Upper lobe of left lung (tissue), 6 donors: ENCODE data around the gene WFDC10A. TPM values are rescaled to one million over a fixed set of nuclear protein-coding genes. Genes with fewer than 3 reads are reported as not detected.
A peak's percentile ranks its signal among the peaks of the same experiment; 100 is the strongest.
"Not testable (repeated sequence)": the region's sequence is repeated elsewhere in the genome, so short reads cannot be mapped to it uniquely, and the experiment has no call there.

Source experiments
- ATAC-seq, 2 donors: fragments of 200-7000 bp; cut with Tn5 transposase; one replicate each; pipeline ENCODE4 v1.9.1; 2022; ENCODE audit warnings: mild to moderate bottlenecking in 2 of 2, moderate library complexity in 2 of 2; ENCODE audit not compliant: low FRiP score in 2 of 2
- DNase-seq, 2 donors: peaks; one replicate each; pipeline ENCODE4 v3.0.0-alpha.2; 2019 to 2020
- H3K27ac ChIP-seq, 4 donors: fragments of 200-600 bp; sonication (generic); one replicate each; pipeline ENCODE4 v1.5.1; 2016 to 2019
- H3K27me3 ChIP-seq, 4 donors: fragments of 200-600 bp; sonication (generic); one replicate each; pipeline ENCODE4 v1.5.1; 2017 to 2019
- H3K36me3 ChIP-seq, 4 donors: fragments of 200-600 bp; sonication (generic); one replicate each; pipeline ENCODE4 v1.5.1; 2016 to 2019
- H3K4me1 ChIP-seq, 4 donors: fragments of 200-600 bp; sonication (generic); one replicate each; pipeline ENCODE4 v1.5.1; 2018 to 2019
- H3K4me3 ChIP-seq, 4 donors: fragments of 200-600 bp; sonication (generic); one replicate each; pipeline ENCODE4 v1.5.1; 2017 to 2019; ENCODE audit warnings: mild to moderate bottlenecking in 2 of 4, moderate library complexity in 1 of 4
- H3K9me3 ChIP-seq, 4 donors: fragments of 200-600 bp; sonication (generic); one replicate each; pipeline ENCODE4 v1.5.1; 2018 to 2019
- CTCF ChIP-seq, 6 experiments: fragments of 450-650 bp in 4 of 6; fragments of 200-600 bp in 2 of 6; sonication (generic) in 2 of 6; IDR thresholded peaks; one replicate each; pipeline ENCODE4 v1.5.1; 2016 to 2019; ENCODE audit warnings: antibody characterized with exemption in 6 of 6
- EP300 ChIP-seq, 4 donors: sonication (generic); formaldehyde crosslinking; IDR thresholded peaks; one replicate each; pipeline ENCODE4 v1.5.1; 2017; ENCODE audit warnings: antibody characterized with exemption in 4 of 4, control low read depth in 2 of 4
- POLR2A ChIP-seq, 4 donors: fragments of 450-650 bp; IDR thresholded peaks; one replicate each; pipeline ENCODE4 v1.5.1; 2016 to 2017; ENCODE audit warnings: antibody characterized with exemption in 4 of 4, mild to moderate bottlenecking in 2 of 4
- POLR2AphosphoS5 ChIP-seq, 2 donors: sonication (generic); formaldehyde crosslinking; IDR thresholded peaks; one replicate each; pipeline ENCODE4 v1.5.1; 2017; ENCODE audit warnings: antibody characterized with exemption in 2 of 2
- WGBS, 2 donors: methylation state at CpG; one replicate each; pipeline ENCODE4 v1.1.5; 2017 to 2018; 5-methylcytosine and 5-hydroxymethylcytosine counted together
- total RNA-seq, 6 donors: library from RNA; depleted of rRNA in 4 of 6; stranded (reverse); fragments of >200 nt in 4 of 6; gene quantifications; one replicate each; pipeline versions ENCODE4 v1.1.0 to v1.2.1, GENCODE V29; 2016 to 2021
- donor health status: DM: no; HTN: no; CAD: no; lungs with moderate emphysema.
- donor health status: DM: no; HTN: yes; CAD: no; lungs with severe emphysema.

WFDC10A gene
- total RNA-seq, result not detected

DNA sequence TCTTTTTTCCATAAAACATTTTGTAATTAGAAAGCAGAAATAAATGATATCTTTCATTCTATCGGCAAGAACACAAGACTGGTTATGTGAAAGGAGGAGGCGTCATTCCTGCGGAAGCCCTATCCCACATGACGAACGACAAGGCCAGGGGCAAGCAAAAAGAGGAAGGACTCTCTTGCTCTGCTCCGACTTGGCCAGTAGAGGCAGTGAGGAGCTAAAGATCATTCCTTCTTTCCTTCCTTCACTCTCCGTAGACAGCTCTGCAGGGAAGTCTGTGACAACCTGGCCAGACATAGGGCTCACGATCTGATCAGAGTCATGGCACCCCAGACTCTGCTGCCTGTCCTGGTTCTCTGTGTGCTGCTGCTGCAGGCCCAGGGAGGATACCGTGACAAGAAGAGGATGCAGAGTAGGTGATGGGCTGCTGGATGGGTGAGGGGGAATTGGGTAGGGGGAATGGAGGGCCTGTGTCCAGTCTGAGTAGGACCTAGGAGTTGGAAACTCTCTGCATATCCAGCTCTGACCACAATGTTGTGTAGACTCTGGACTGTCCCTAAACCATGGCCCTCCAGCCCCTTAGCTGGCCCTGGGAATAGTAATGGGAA lies at the start of gene WFDC10A:
Gene WFDC10A (plus strand): TSS at position 244 of the 605 bp plus-strand sequence. CDS start 75 bp downstream, at position 319.
- WGBS, 2 donors, result 11 to 14% methylated on average over 9 of the region's 9 CpGs
- Histone ChIP-seq H3K27ac (no peak within 1 kb of the TSS), H3K27me3 (no peaks in the 10 kb centered on the region), H3K4me3 (no peak within 1 kb of the TSS), H3K9me3 (no peaks in the 10 kb centered on the region), H3K4me1 (no peaks in the 10 kb centered on the region), H3K36me3 (no peaks in the 10 kb centered on the region)
- ATAC-seq (peak; percentile 92 to 94), DNase-seq (peak in 1 of 2 donors; percentile 72)
- TF ChIP-seq POLR2A (IDR thresholded peaks at IDR 0.05) (no peak), CTCF (IDR thresholded peaks at IDR 0.05) (peak; percentile 36 to 71 (median 60))

- Histone ChIP-seq H3K4me3 (no peak overlapping the region), H3K4me1 (no peaks in the 10 kb centered on the region), H3K36me3 (no peaks in the 10 kb centered on the region), H3K27me3 (no peaks in the 10 kb centered on the region), H3K27ac (no peak overlapping the region), H3K9me3 (no peaks in the 10 kb centered on the region)
- DNase-seq, result no peak
- peak in 1 of 2 donors; percentile 53 for ATAC-seq
- TF ChIP-seq EP300 (IDR thresholded peaks at IDR 0.05), result no peak
- no peak for TF ChIP-seq POLR2AphosphoS5 (IDR thresholded peaks at IDR 0.05)
- TF ChIP-seq CTCF (IDR thresholded peaks at IDR 0.05), result no peak
- no peak for TF ChIP-seq POLR2A (IDR thresholded peaks at IDR 0.05)
These were observed 47.8 kb upstream of the WFDC10A start for GRCh38 chr20:45581702-45582101.

GRCh38 chr20:45583502-45583901 lies 46.0 kb upstream of the WFDC10A start:
- no peak for ATAC-seq

GRCh38 chr20:45584294-45584693 lies 45.2 kb upstream of the WFDC10A start:
- H3K9me3 ChIP-seq, result not testable (repeated sequence)
- 89 to 90% methylated on average over 5 of the region's 5 CpGs for WGBS, 2 donors

More at GRCh38 chr20:45583502-45583901, 46.0 kb upstream of the WFDC10A start:
- 71 to 79% methylated on average over 3 of the region's 3 CpGs for WGBS, 2 donors
- no peaks in the 10 kb centered on the region for H3K9me3 ChIP-seq
- H3K4me1 ChIP-seq, result no peaks in the 10 kb centered on the region
- H3K27ac ChIP-seq, result no peak overlapping the region
- no peaks in the 10 kb centered on the region for H3K36me3 ChIP-seq
- no peaks in the 10 kb centered on the region for H3K27me3 ChIP-seq
- H3K4me3 ChIP-seq, result no peak overlapping the region
- DNase-seq, result no peak
- no peak for TF ChIP-seq POLR2A (IDR thresholded peaks at IDR 0.05)
- TF ChIP-seq EP300 (IDR thresholded peaks at IDR 0.05), result no peak
- TF ChIP-seq CTCF (IDR thresholded peaks at IDR 0.05), result no peak
- TF ChIP-seq POLR2AphosphoS5 (IDR thresholded peaks at IDR 0.05), result no peak

DNA sequence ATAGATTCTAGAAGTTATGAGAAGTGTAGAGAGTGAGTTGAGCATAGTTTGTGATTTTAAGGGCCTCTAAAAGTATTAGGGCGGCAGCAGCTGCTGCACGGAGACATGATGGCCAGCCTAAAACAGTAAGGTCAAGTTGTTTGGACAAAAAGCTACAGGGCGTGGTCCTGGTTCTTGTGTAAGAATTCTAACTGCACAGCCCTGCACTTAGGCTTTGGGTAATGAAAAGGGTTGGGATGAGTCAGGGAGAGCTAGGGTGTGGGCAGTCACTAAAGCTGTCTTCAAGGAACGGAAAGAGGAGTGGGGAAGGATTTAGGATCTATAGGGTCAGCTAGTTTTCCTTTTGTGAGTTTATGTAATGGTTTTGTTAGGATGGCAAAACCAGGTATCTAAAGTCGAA lies 43.6 kb upstream of the WFDC10A start:
- H3K9me3 ChIP-seq, H3K36me3 ChIP-seq, ATAC-seq, H3K27ac ChIP-seq, H3K4me3 ChIP-seq, H3K4me1 ChIP-seq, H3K27me3 ChIP-seq: not testable (repeated sequence)
- peak in 1 of 2 donors; percentile 30 for DNase-seq
- WGBS, 2 donors, result 69 to 80% methylated on average over 5 of the region's 5 CpGs

More at GRCh38 chr20:45584294-45584693, 45.2 kb upstream of the WFDC10A start:
- H3K27ac ChIP-seq, H3K4me1 ChIP-seq, DNase-seq, H3K36me3 ChIP-seq, ATAC-seq, H3K4me3 ChIP-seq, H3K27me3 ChIP-seq: not testable (repeated sequence)

DNA sequence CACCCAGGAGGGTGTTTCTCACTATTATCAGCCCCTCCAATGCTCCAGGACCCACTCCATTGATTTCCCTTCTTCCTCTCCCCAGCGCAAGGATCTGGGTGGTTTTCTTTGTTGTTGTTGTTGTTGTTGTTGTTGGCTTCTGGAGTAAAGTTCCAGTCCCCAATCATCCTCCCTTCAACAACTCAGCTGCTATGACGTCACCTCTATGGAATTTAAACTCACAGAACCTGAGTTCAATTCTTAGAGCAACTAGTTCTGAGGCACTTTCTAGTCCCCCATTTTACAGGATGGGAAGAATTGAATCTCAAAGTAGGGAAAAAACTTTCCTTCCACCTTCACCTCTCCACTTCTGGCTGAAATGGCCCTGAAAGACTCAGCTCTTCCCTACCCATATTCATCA lies 40.7 kb upstream of the WFDC10A start:
- no peak for ATAC-seq
- Histone ChIP-seq H3K4me1 (no peaks in the 10 kb centered on the region), H3K27me3 (no peaks in the 10 kb centered on the region), H3K36me3 (no peaks in the 10 kb centered on the region), H3K4me3 (no peak overlapping the region), H3K27ac (no peak overlapping the region), H3K9me3 (no peaks in the 10 kb centered on the region)
- no peak for TF ChIP-seq CTCF (IDR thresholded peaks at IDR 0.05)
- TF ChIP-seq EP300 (IDR thresholded peaks at IDR 0.05), result no peak
- TF ChIP-seq POLR2A (IDR thresholded peaks at IDR 0.05), result no peak
- TF ChIP-seq POLR2AphosphoS5 (IDR thresholded peaks at IDR 0.05), result no peak
- DNase-seq, result no peak
- WGBS, 2 donors, result 56 to 87% methylated on average over 2 of the region's 2 CpGs
